HUES64 (cell line): ENCODE results near the gene FGF6.
"Not testable (repeated sequence)": the region's sequence is repeated elsewhere in the genome, so short reads cannot be mapped to it uniquely, and the experiment has no call there.

Experiments used
- H3K27ac ChIP-seq: 2 replicates; pipeline ENCODE4 v1.7.0; 2013; ENCODE audit warnings: low read depth, low read length, inconsistent platforms
- H3K27me3 ChIP-seq: 2 replicates; pipeline ENCODE4 v1.6.1; 2013; ENCODE audit warnings: mild to moderate bottlenecking, low read length; ENCODE audit not compliant: insufficient read depth
- H3K36me3 ChIP-seq: 2 replicates; pipeline ENCODE4 v1.6.1; 2013; ENCODE audit warnings: mild to moderate bottlenecking, low read length; ENCODE audit not compliant: insufficient read depth
- H3K4me1 ChIP-seq: 2 replicates; pipeline ENCODE4 v1.6.1; 2013; ENCODE audit warnings: mild to moderate bottlenecking, low read length, moderate library complexity; ENCODE audit not compliant: insufficient read depth
- H3K4me3 ChIP-seq: 2 replicates; pipeline ENCODE4 v1.5.1; 2013; ENCODE audit warnings: mild to moderate bottlenecking, low read length, moderate library complexity
- H3K9ac ChIP-seq: 2 replicates; pipeline ENCODE4 v1.6.1; 2013; ENCODE audit warnings: mild to moderate bottlenecking, low read depth, low read length
- H3K9me3 ChIP-seq: 2 replicates; pipeline ENCODE4 v1.6.1; 2013; ENCODE audit warnings: low read depth, low read length; ENCODE audit not compliant: insufficient read depth
- WGBS: fragments of 150-250, 120-280 bp; methylation state at CpG from one replicate; pipeline ENCODE4 v1.1.7; 2013; ENCODE audit warnings: missing lambda C conversion rate; 5-methylcytosine and 5-hydroxymethylcytosine counted together

The FGF6 gene

GRCh38 chr12:4471256-4471655 lies 25.6 kb upstream of the FGF6 start:
- Histone ChIP-seq H3K36me3 (no peaks in the 10 kb centered on the region), H3K9me3 (no peaks in the 10 kb centered on the region), H3K4me3 (no peak overlapping the region), H3K27me3 (no peaks in the 10 kb centered on the region), H3K4me1 (no peaks in the 10 kb centered on the region), H3K27ac (no peak overlapping the region), H3K9ac (no peak overlapping the region)
- 95% methylated on average over 4 of the region's 4 CpGs for whole genome bisulfite sequencing

GRCh38 chr12:4468994-4469393 lies 23.4 kb upstream of the FGF6 start:
- no peaks in the 10 kb centered on the region for H3K9me3 ChIP-seq
- no peaks in the 10 kb centered on the region for H3K36me3 ChIP-seq
- no peaks in the 10 kb centered on the region for H3K27me3 ChIP-seq
- H3K4me3 ChIP-seq = no peak overlapping the region
- H3K27ac ChIP-seq = no peak overlapping the region
- no peaks in the 10 kb centered on the region for H3K4me1 ChIP-seq
- H3K9ac ChIP-seq = no peak overlapping the region

- H3K27ac ChIP-seq = no peak overlapping the region
- H3K9me3 ChIP-seq = no peaks in the 10 kb centered on the region
- no peak overlapping the region for H3K4me3 ChIP-seq
- no peaks in the 10 kb centered on the region for H3K27me3 ChIP-seq
- H3K36me3 ChIP-seq = no peaks in the 10 kb centered on the region
- H3K4me1 ChIP-seq = no peaks in the 10 kb centered on the region
- H3K9ac ChIP-seq = no peak overlapping the region
- WGBS = 95% methylated on average over 3 of the region's 4 CpGs
Observed at GRCh38 chr12:4460761-4461160, 15.1 kb upstream of the FGF6 start.

GRCh38 chr12:4455849-4456248 lies 10.2 kb upstream of the FGF6 start:
- not testable (repeated sequence) for H3K27me3 ChIP-seq, H3K9ac ChIP-seq, H3K4me3 ChIP-seq, H3K36me3 ChIP-seq, H3K9me3 ChIP-seq, H3K27ac ChIP-seq
- WGBS = 100% methylated on average over 2 of the region's 4 CpGs
- H3K4me1 ChIP-seq = peaks cover 15% of the 10 kb centered on the region

GRCh38 chr12:4454315-4454860 lies 8.8 kb upstream of the FGF6 start:
- Histone ChIP-seq H3K4me3 (no peak overlapping the region), H3K36me3 (no peaks in the 10 kb centered on the region), H3K27me3 (no peaks in the 10 kb centered on the region), H3K9me3 (no peaks in the 10 kb centered on the region), H3K27ac (no peak overlapping the region), H3K4me1 (peaks cover 28% of the 10 kb centered on the region), H3K9ac (no peak overlapping the region)
- 96% methylated on average over 4 of the region's 4 CpGs for WGBS

GRCh38 chr12:4451694-4452093 lies 6.1 kb upstream of the FGF6 start:
- Histone ChIP-seq H3K9me3 (no peaks in the 10 kb centered on the region), H3K4me1 (peaks cover 28% of the 10 kb centered on the region), H3K4me3 (no peak overlapping the region), H3K9ac (no peak overlapping the region), H3K27ac (no peak overlapping the region; the same call in 1 of the 2 replicates), H3K36me3 (no peaks in the 10 kb centered on the region), H3K27me3 (no peaks in the 10 kb centered on the region)
- 86% methylated on average over 7 of the region's 7 CpGs for WGBS

- peak overlapping the region; percentile 68 for H3K27ac ChIP-seq
- no peaks in the 10 kb centered on the region for H3K27me3 ChIP-seq
- no peaks in the 10 kb centered on the region for H3K36me3 ChIP-seq
- H3K4me1 ChIP-seq = peaks cover 28% of the 10 kb centered on the region
- peak overlapping the region; percentile 33; the same call in 1 of the 2 replicates for H3K9ac ChIP-seq
- WGBS = 15% methylated on average over 9 of the region's 9 CpGs
- peak overlapping the region; percentile 27 for H3K4me3 ChIP-seq
- no peaks in the 10 kb centered on the region for H3K9me3 ChIP-seq
Observed at GRCh38 chr12:4450551-4451112, 5.0 kb upstream of the FGF6 start.

- 75% methylated on average over 4 of the region's 4 CpGs for WGBS
Observed at GRCh38 chr12:4449851-4450221, 4.2 kb upstream of the FGF6 start.

GRCh38 chr12:4448943-4449850 lies 3.6 kb upstream of the FGF6 start:
- no peaks in the 10 kb centered on the region for H3K9me3 ChIP-seq
- no peaks in the 10 kb centered on the region for H3K27me3 ChIP-seq
- no peaks in the 10 kb centered on the region for H3K36me3 ChIP-seq
- H3K27ac ChIP-seq = peak overlapping the region; percentile 68; the same call in 1 of the 2 replicates
- WGBS = 93% methylated on average over 8 of the region's 9 CpGs
- no peak overlapping the region for H3K9ac ChIP-seq
- H3K4me1 ChIP-seq = peaks cover 28% of the 10 kb centered on the region
- H3K4me3 ChIP-seq = no peak overlapping the region

More at GRCh38 chr12:4449851-4450221, 4.2 kb upstream of the FGF6 start:
- H3K9ac ChIP-seq = no peak overlapping the region
- H3K9me3 ChIP-seq = no peaks in the 10 kb centered on the region
- no peaks in the 10 kb centered on the region for H3K36me3 ChIP-seq
- H3K4me3 ChIP-seq = no peak overlapping the region
- H3K4me1 ChIP-seq = peaks cover 28% of the 10 kb centered on the region
- no peaks in the 10 kb centered on the region for H3K27me3 ChIP-seq
- peak overlapping the region; percentile 68; the same call in 1 of the 2 replicates for H3K27ac ChIP-seq

GRCh38 chr12:4448371-4448940 lies 2.8 kb upstream of the FGF6 start:
- H3K27me3 ChIP-seq = no peaks in the 10 kb centered on the region
- no peak overlapping the region for H3K9ac ChIP-seq
- H3K27ac ChIP-seq = no peak overlapping the region
- H3K4me3 ChIP-seq = no peak overlapping the region
- H3K4me1 ChIP-seq = peaks cover 28% of the 10 kb centered on the region
- no peaks in the 10 kb centered on the region for H3K9me3 ChIP-seq
- WGBS = 98% methylated on average over 6 of the region's 6 CpGs
- H3K36me3 ChIP-seq = no peaks in the 10 kb centered on the region

- Histone ChIP-seq H3K4me1 (peaks cover 36% of the 10 kb centered on the region), H3K36me3 (no peaks in the 10 kb centered on the region), H3K27me3 (no peaks in the 10 kb centered on the region), H3K9ac (no peak overlapping the region), H3K27ac (no peak overlapping the region), H3K9me3 (no peaks in the 10 kb centered on the region), H3K4me3 (no peak overlapping the region)
- WGBS = 95% methylated on average over 3 of the region's 3 CpGs
Observed at GRCh38 chr12:4447151-4447550, 1.5 kb upstream of the FGF6 start.
